IMR-90 (cell line): ENCODE data around the gene GALNT7. TPM values are rescaled to one million over a fixed set of nuclear protein-coding genes. Genes with fewer than 3 reads are reported as not detected.

ENCODE experiments used
- ATAC-seq: fragments of 200-7000 bp; cut with Tn5 transposase; 2 replicates; pipeline ENCODE4 v1.9.1; 2020; ENCODE audit warnings: low read depth, mild to moderate bottlenecking, moderate library complexity
- BruUV-seq: library from RNA; stranded (reverse); fragments of 400-500 nt; replicated peaks from 2 replicates; lab custom pipeline; 2021; lab: Mats Ljungman, UMichigan
- CTCF ChIA-PET: fragments of 300-600 bp; formaldehyde crosslinking; extraction: SDS; loops from one replicate; lab custom pipeline; 2021; ENCODE audit warnings: antibody characterized with exemption; lab: Yijun Ruan, JAX
- POLR2A ChIA-PET: fragments of 300-600 bp; sonication (Branson Sonifier 250); formaldehyde crosslinking; loops from one replicate; lab custom pipeline; 2022; ENCODE audit warnings: antibody characterized with exemption; ENCODE audit not compliant: unreplicated experiment; lab: Charles Lee
- DNase-seq: peaks from one replicate; pipeline ENCODE4 v3.0.0; 2013
- H2AFZ ChIP-seq: replicated peaks from 2 replicates; pipeline ENCODE3; 2013; ENCODE audit warnings: low read length, mild to moderate bottlenecking; ENCODE audit not compliant: poor library complexity
- H2AK5ac ChIP-seq: 2 replicates; pipeline ENCODE4 v1.6.1; 2013; ENCODE audit warnings: low read depth, low read length, inconsistent platforms
- H2AK9ac ChIP-seq: replicated peaks from 2 replicates; pipeline ENCODE3; 2013; ENCODE audit warnings: mild to moderate bottlenecking, low read depth, low read length, moderate library complexity; ENCODE audit not compliant: poor library complexity
- H2BK120ac ChIP-seq: 2 replicates; pipeline ENCODE4 v1.6.1; 2013; ENCODE audit warnings: low read depth, low read length, inconsistent platforms
- H2BK15ac ChIP-seq: 3 replicates; pipeline ENCODE4 v1.6.1; 2013; ENCODE audit warnings: low read depth, low read length, inconsistent platforms
- H2BK20ac ChIP-seq: 2 replicates; pipeline ENCODE4 v1.6.1; 2013; ENCODE audit warnings: low read depth, mild to moderate bottlenecking, inconsistent platforms, low read length, moderate library complexity
- H2BK5ac ChIP-seq: 2 replicates; pipeline ENCODE4 v1.6.1; 2013; ENCODE audit warnings: mild to moderate bottlenecking, low read depth, low read length, inconsistent platforms; ENCODE audit not compliant: poor library complexity, severe bottlenecking
- H3K14ac ChIP-seq: replicated peaks from 2 replicates; pipeline ENCODE4 v1.6.1; 2013; ENCODE audit warnings: low read depth, low read length, inconsistent platforms
- H3K18ac ChIP-seq: 2 replicates; pipeline ENCODE4 v1.6.1; 2013; ENCODE audit warnings: low read depth, low read length, control low read depth
- H3K23ac ChIP-seq: 2 replicates; pipeline ENCODE4 v1.6.1; 2013; ENCODE audit warnings: low read depth, low read length, inconsistent platforms
- H3K27ac ChIP-seq: 2 replicates; pipeline ENCODE4 v1.5.1; 2013; ENCODE audit warnings: mild to moderate bottlenecking, control low read depth, low read length; ENCODE audit not compliant: insufficient read depth
- H3K27me3 ChIP-seq: 2 replicates; pipeline ENCODE4 v1.6.1; 2013; ENCODE audit warnings: low read length; ENCODE audit not compliant: control insufficient read depth, insufficient read depth
- H3K36me3 ChIP-seq: 2 replicates; pipeline ENCODE4 v1.6.1; 2013; ENCODE audit warnings: low read length, mixed read lengths; ENCODE audit not compliant: control insufficient read depth, insufficient read depth
- H3K4ac ChIP-seq: 2 replicates; pipeline ENCODE4 v1.6.1; 2013; ENCODE audit warnings: low read depth, low read length, inconsistent platforms
- H3K4me1 ChIP-seq: 2 replicates; pipeline ENCODE4 v1.6.1; 2013; ENCODE audit warnings: low read length, mixed read lengths; ENCODE audit not compliant: control insufficient read depth, insufficient read depth
- H3K4me2 ChIP-seq: 2 replicates; pipeline ENCODE4 v1.6.1; 2013; ENCODE audit warnings: low read depth, mild to moderate bottlenecking, control low read depth, low read length, moderate library complexity
- H3K4me3 ChIP-seq: 2 replicates; pipeline ENCODE4 v1.5.1; 2013; ENCODE audit warnings: low read depth, mild to moderate bottlenecking, control low read depth, low read length, moderate library complexity; ENCODE audit not compliant: insufficient read depth
- H3K56ac ChIP-seq: 2 replicates; pipeline ENCODE4 v1.6.1; 2013; ENCODE audit warnings: low read length, inconsistent platforms; ENCODE audit not compliant: insufficient read depth; ENCODE audit errors: extremely low read depth
- H3K79me1 ChIP-seq, 2 experiments: 2 replicates each; pipeline ENCODE4 v1.6.1; 2013; ENCODE audit warnings: low read length in 2 of 2, inconsistent platforms in 1 of 2, low read depth in 1 of 2
- H3K9ac ChIP-seq: 2 replicates; pipeline ENCODE4 v1.6.1; 2013; ENCODE audit warnings: low read depth, low read length, control low read depth
- H3K9me1 ChIP-seq: 2 replicates; pipeline ENCODE4 v1.6.1; 2013; ENCODE audit warnings: low read length, inconsistent platforms; ENCODE audit not compliant: insufficient read depth
- H3K9me3 ChIP-seq: 2 replicates; pipeline ENCODE4 v1.6.1; 2013; ENCODE audit warnings: low read length; ENCODE audit not compliant: control insufficient read depth, insufficient read depth
- H4K20me1 ChIP-seq: 2 replicates; pipeline ENCODE4 v1.6.1; 2013; ENCODE audit warnings: low read length, inconsistent platforms; ENCODE audit not compliant: insufficient read depth
- H4K5ac ChIP-seq: 2 replicates; pipeline ENCODE4 v1.6.1; 2013; ENCODE audit warnings: mild to moderate bottlenecking, low read depth, low read length, control low read depth
- H4K8ac ChIP-seq, 2 experiments: 2 replicates each; pipeline ENCODE4 v1.6.1; 2013; ENCODE audit warnings: low read depth in 2 of 2, low read length in 2 of 2, control low read depth in 1 of 2, inconsistent platforms in 1 of 2
- H4K91ac ChIP-seq: 2 replicates; pipeline ENCODE4 v1.6.1; 2013; ENCODE audit warnings: low read depth, low read length, inconsistent platforms; ENCODE audit not compliant: insufficient read depth
- BHLHE40 ChIP-seq: fragments of 150-350 bp; IDR thresholded peaks from 2 replicates; pipeline ENCODE4 v1.6.1; 2016; ENCODE audit warnings: mild to moderate bottlenecking, low read depth, low read length
- CEBPB ChIP-seq: IDR thresholded peaks from 2 replicates; pipeline ENCODE4 v1.6.1; 2012; ENCODE audit warnings: low read depth, low read length, improper control_type of control experiment
- CHD1 ChIP-seq: IDR thresholded peaks from 2 replicates; pipeline ENCODE4 v1.6.1; 2012; ENCODE audit warnings: low read depth, low read length, improper control_type of control experiment
- FOS ChIP-seq: fragments of 150-350 bp; IDR thresholded peaks from 2 replicates; pipeline ENCODE4 v1.6.1; 2016; ENCODE audit warnings: low read depth, low read length
- MAFK ChIP-seq: IDR thresholded peaks from 2 replicates; pipeline ENCODE4 v1.6.1; 2012; ENCODE audit warnings: low read depth, low read length, improper control_type of control experiment
- MAZ ChIP-seq: IDR thresholded peaks from 2 replicates; pipeline ENCODE4 v1.6.1; 2012; ENCODE audit warnings: low read depth, mild to moderate bottlenecking, low read length, improper control_type of control experiment, moderate library complexity, borderline replicate concordance
- MXI1 ChIP-seq: IDR thresholded peaks from 2 replicates; pipeline ENCODE4 v1.6.1; 2012; ENCODE audit warnings: low read depth, mild to moderate bottlenecking, low read length, moderate library complexity, borderline replicate concordance
- NFE2L2 ChIP-seq: fragments of 150-350 bp; IDR thresholded peaks from 2 replicates; pipeline ENCODE4 v1.6.1; 2016; ENCODE audit warnings: low read depth, mild to moderate bottlenecking, low read length
- POLR2A ChIP-seq: IDR thresholded peaks from 2 replicates; pipeline ENCODE4 v1.6.1; 2012; ENCODE audit warnings: mild to moderate bottlenecking, low read depth, low read length
- RAD21 ChIP-seq: IDR thresholded peaks from 2 replicates; pipeline ENCODE4 v1.6.1; 2012; ENCODE audit warnings: low read length, improper control_type of control experiment
- RCOR1 ChIP-seq: IDR thresholded peaks from 2 replicates; pipeline ENCODE4 v1.6.1; 2012; ENCODE audit warnings: mild to moderate bottlenecking, low read length, improper control_type of control experiment; ENCODE audit not compliant: insufficient replicate concordance
- RFX5 ChIP-seq: IDR thresholded peaks from 2 replicates; pipeline ENCODE4 v1.8.0; 2012; ENCODE audit warnings: low read depth, mild to moderate bottlenecking, low read length, moderate library complexity
- SMC3 ChIP-seq: fragments of 150-350 bp; IDR thresholded peaks from 2 replicates; pipeline ENCODE4 v1.6.1; 2016; ENCODE audit warnings: low read depth, mild to moderate bottlenecking, antibody characterized with exemption, low read length, moderate library complexity
- WGBS, 2 experiments: methylation state at CpG; one replicate each; pipeline versions ENCODE4 v1.1.5 to v1.1.7; 2013; ENCODE audit warnings: missing lambda C conversion rate in 2 of 2; ENCODE audit not compliant: insufficient read length in 1 of 2; ENCODE audit errors: extremely low coverage in 2 of 2; 5-methylcytosine and 5-hydroxymethylcytosine counted together
- dilution Hi-C: fragments of 300-500 bp; cut with HindIII; formaldehyde crosslinking; loops from one replicate; pipeline ENCODE4 v1.14.3; 2018; ENCODE audit warnings: low sequenced_read_pairs; ENCODE audit not compliant: unreplicated experiment
- in situ Hi-C: fragments of 300-500 bp; cut with MboI; formaldehyde crosslinking; loops from 3 replicates; pipeline ENCODE4 v1.14.3; 2019; ENCODE audit warnings: low sequenced_read_pairs, inconsistent platforms, mixed read lengths
- intact Hi-C: fragments of 100-400 bp; cut with micrococcal nuclease; formaldehyde crosslinking; loops from 2 replicates; pipeline ENCODE4 v1.10.0; 2022
- polyA plus RNA-seq, 3 experiments: library from polyadenylated mRNA; depleted of rRNA; stranded (reverse); fragments of >200 nt; gene quantifications; 2 replicates each; pipeline ENCODE4 v1.2.3, GENCODE V29; 2012; ENCODE audit warnings: low replicate concordance in 1 of 3
- total RNA-seq: library from RNA; depleted of rRNA; stranded (reverse); fragments of >200 nt; gene quantifications from 2 replicates; pipeline ENCODE4 v1.2.3, GENCODE V29; 2012
- TF ChIP-seq, protein P1 (sequence below): fragments of 150-350 bp; IDR thresholded peaks from 2 replicates; pipeline ENCODE4 v1.6.1; 2017; ENCODE audit warnings: mild to moderate bottlenecking, antibody characterized with exemption, low read length, low read depth
- TF ChIP-seq, protein P2 (sequence below): fragments of 150-350 bp; IDR thresholded peaks from 2 replicates; pipeline ENCODE4 v1.6.1; 2016; ENCODE audit warnings: low read depth, mild to moderate bottlenecking, low read length, moderate library complexity, borderline replicate concordance
- TF ChIP-seq, protein P3 (sequence below): conservative IDR thresholded peaks from 2 replicates; pipeline ENCODE4 v1.5.1; 2012; ENCODE audit warnings: mild to moderate bottlenecking, low read depth, low read length, improper control_type of control experiment

The GALNT7 gene
- total and polyA plus RNA-seq, 2 of the 4 experiments (the other 2 are of a cell fraction), result 19.1 to 31.2 TPM

DNA sequence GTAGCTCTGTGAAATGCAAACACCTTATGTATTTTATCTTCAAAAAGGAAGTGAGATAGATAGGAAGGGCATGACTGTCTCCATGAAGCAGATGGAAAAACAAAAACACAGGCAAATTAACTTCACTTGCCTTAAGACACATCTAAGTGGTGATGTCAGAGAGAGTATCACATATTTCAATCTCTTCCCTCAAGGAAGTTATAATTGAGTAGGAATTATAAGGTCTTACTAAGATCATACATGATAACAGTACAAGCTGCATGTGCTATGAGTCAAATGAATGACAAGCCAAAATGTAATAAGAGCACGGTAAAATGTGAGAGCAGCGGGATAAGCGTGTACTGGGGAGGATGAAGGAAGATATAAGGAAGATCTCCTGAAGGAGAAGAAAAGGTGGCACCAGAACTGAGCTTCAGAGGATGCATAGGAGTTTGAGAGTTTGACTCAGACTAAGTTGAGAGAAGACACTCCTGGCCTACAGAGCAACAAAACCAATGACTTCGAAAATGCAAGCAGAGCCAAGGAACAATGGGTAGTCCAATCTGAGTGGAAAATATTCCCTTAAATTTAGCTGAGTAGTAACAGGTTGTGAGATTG, 43.3 kb upstream of the GALNT7 start:
- ChIA-PET POLR2A (no interaction called here), CTCF (no interaction called here)
- H4K91ac ChIP-seq, result no peak overlapping the region
- no TSS peak for BruUV-seq
- no peak overlapping the region for H3K18ac ChIP-seq
- no peaks in the 10 kb centered on the region for H3K36me3 ChIP-seq
- no peak overlapping the region for H3K9ac ChIP-seq
- no peak overlapping the region for H2AK5ac ChIP-seq
- no peaks in the 10 kb centered on the region for H3K9me3 ChIP-seq
- 87% methylated on average over 4 of the region's 4 CpGs; no CpG with 5 or more reads in 1 of the 2 experiments for WGBS, 2 experiments
- no peak for DNase-seq
- H2BK15ac ChIP-seq, result no peak overlapping the region
- H2BK120ac ChIP-seq, result no peak overlapping the region
- H4K5ac ChIP-seq, result no peak overlapping the region
- no peak overlapping the region for H2BK5ac ChIP-seq
- no peak overlapping the region for H3K14ac ChIP-seq
- H4K8ac ChIP-seq, result no peak overlapping the region
- no peaks in the 10 kb centered on the region for H4K20me1 ChIP-seq
- H3K27me3 ChIP-seq, result 0 out of 2 replicates have a peak, but pooled peaks cover 1% of the 10 kb centered on the region
- H3K23ac ChIP-seq, result no peak overlapping the region
- H3K56ac ChIP-seq, result no peak overlapping the region
- H3K4me3 ChIP-seq, result no peak overlapping the region
- no peak overlapping the region for H2AFZ ChIP-seq
- no peak overlapping the region for H2AK9ac ChIP-seq
- intact Hi-C loops, result no loop called here
- no peak overlapping the region for H3K4ac ChIP-seq
- in situ Hi-C loops, result no loop called here
- TF ChIP-seq FOS (no peak), RCOR1 (no peak), RAD21 (no peak), CEBPB (no peak), RFX5 (no peak), SMC3 (no peak), CHD1 (no peak), MAFK (no peak), POLR2A (no peak), BHLHE40 (no peak), NFE2L2 (no peak), MAZ (no peak), MXI1 (no peak)
- TF ChIP-seq, protein P1, sequence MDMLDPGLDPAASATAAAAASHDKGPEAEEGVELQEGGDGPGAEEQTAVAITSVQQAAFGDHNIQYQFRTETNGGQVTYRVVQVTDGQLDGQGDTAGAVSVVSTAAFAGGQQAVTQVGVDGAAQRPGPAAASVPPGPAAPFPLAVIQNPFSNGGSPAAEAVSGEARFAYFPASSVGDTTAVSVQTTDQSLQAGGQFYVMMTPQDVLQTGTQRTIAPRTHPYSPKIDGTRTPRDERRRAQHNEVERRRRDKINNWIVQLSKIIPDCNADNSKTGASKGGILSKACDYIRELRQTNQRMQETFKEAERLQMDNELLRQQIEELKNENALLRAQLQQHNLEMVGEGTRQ, result no peak
- TF ChIP-seq, protein P2, sequence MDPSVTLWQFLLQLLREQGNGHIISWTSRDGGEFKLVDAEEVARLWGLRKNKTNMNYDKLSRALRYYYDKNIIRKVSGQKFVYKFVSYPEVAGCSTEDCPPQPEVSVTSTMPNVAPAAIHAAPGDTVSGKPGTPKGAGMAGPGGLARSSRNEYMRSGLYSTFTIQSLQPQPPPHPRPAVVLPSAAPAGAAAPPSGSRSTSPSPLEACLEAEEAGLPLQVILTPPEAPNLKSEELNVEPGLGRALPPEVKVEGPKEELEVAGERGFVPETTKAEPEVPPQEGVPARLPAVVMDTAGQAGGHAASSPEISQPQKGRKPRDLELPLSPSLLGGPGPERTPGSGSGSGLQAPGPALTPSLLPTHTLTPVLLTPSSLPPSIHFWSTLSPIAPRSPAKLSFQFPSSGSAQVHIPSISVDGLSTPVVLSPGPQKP, result no peak
- TF ChIP-seq, protein P3, sequence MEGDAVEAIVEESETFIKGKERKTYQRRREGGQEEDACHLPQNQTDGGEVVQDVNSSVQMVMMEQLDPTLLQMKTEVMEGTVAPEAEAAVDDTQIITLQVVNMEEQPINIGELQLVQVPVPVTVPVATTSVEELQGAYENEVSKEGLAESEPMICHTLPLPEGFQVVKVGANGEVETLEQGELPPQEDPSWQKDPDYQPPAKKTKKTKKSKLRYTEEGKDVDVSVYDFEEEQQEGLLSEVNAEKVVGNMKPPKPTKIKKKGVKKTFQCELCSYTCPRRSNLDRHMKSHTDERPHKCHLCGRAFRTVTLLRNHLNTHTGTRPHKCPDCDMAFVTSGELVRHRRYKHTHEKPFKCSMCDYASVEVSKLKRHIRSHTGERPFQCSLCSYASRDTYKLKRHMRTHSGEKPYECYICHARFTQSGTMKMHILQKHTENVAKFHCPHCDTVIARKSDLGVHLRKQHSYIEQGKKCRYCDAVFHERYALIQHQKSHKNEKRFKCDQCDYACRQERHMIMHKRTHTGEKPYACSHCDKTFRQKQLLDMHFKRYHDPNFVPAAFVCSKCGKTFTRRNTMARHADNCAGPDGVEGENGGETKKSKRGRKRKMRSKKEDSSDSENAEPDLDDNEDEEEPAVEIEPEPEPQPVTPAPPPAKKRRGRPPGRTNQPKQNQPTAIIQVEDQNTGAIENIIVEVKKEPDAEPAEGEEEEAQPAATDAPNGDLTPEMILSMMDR, result no peak
- H2BK20ac ChIP-seq, result no peak overlapping the region
- H3K4me2 ChIP-seq, result no peak overlapping the region
- ATAC-seq, result no peak
- no peaks in the 10 kb centered on the region; the same call in 1 of the 2 replicates for H3K9me1 ChIP-seq
- peaks cover 1% of the 10 kb centered on the region; the same call in 1 of the 2 replicates for H3K4me1 ChIP-seq
- no peak overlapping the region for H3K27ac ChIP-seq
- dilution Hi-C loops, result no loop called here
- no peaks in the 10 kb centered on the region for H3K79me1 ChIP-seq
